HG03378 (cell line): ENCODE results near the gene PXDN.

Experiments used
- ATAC-seq: cut with Tn5 transposase; IDR thresholded peaks from one replicate; pipeline ENCODE4 v1.9.1; 2021; ENCODE audit warnings: mild to moderate bottlenecking, moderate library complexity; ENCODE audit not compliant: unreplicated experiment

PXDN gene

DNA sequence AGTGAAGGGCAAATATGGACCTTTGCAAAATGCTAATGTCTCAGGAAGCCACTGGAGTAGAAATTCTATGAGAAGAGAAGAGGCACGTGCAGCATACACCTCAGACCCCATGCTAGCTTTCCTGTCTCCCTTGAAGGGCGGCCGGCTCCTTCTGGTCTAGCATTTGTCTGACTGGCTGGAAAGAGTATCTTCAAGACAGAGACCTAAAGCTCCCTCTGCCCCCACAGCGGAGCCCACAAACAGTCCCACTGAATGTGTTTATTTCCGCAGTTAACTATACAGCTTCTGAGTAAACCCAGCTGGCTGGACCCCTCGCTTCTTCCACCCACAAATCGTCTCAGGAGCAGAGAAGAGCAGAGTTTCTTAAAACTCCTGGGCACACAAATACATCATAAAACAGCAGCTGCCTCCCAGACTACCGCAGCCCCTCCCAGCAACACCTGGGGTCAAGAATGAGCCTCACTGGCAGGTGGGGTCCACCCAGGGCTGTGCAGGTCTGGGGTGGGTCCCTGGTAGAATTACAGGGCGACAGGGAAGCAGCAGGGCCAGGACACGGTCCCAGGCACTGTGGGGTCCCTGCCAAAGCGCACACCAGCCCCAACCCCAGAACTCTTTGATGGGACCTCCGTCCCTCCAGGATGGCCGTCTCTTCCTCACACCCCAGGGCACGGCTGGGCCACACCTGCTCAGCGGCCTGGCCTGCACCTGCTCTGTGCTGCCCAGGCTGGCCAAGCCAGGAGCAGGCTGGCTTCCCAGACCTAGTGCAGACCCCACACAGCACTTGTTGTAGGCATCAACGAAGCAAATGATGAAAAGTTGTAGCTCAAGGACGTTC lies 103.8 kb downstream of the PXDN start:
- no peak for ATAC-seq

DNA sequence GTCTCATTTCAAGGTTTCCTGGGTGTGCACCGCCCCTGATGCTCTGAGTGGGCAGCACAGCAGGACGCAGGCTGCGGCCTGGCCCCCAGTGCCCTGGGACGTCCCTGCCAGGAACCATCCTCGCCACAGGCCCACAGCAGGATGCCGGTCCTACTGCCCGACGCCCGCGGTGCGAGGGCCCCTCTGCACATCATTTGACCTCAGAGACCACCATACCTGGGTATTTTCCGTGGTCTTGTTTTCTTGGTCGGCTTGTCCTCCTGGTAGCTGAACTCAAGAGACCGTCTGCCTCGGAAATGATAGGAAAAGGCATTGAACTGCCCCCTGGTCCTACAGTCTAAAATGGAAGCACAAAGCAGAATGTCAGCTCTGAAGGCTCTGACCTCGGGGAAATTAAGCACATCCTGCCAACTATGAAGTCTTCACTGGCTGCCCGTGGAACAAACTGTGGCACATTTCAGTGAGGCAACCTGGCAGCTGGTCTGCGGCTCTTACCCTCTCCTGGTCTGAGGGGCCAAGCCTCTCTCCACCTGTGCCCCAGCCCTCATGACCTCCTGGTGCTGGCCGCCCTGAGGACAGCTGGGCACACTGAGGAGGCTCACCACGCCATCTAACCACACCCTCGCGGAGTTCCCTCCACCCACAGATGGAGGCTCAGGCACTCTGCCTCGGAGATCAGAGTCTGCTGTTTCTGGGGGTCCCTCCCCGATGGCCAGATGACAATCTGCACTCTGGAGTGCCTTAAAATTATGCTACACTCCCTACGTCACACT lies 105.0 kb downstream of the PXDN start:
- ATAC-seq = no peak

DNA sequence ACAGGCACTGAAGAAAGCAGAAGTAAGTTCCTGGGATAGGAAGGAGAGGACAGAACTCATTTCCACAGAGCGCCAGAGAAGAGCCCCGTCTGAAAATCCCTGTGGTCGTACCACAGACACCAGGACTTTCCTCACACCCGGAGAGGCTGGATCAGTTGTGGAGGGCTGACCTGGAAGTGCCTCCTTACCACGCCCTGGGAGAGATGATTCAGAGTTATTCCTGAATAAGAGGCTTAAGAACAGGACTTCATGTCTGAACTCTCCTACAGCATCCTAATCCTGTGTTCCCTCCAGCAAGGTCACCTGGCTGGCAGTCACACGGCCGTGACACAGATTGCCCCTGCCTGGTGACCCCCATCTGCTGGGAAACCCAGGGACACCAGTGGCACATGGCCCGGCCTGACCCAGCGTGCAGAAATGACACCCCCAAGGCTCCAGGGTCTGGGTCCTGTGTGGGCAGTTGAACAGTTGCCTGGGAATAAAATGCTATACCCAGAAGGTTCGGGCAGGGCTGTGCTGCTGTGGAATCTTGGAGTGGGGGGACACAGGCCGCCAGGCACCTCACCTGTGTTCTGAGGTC lies 105.9 kb downstream of the PXDN start:
- no peak for ATAC-seq

DNA sequence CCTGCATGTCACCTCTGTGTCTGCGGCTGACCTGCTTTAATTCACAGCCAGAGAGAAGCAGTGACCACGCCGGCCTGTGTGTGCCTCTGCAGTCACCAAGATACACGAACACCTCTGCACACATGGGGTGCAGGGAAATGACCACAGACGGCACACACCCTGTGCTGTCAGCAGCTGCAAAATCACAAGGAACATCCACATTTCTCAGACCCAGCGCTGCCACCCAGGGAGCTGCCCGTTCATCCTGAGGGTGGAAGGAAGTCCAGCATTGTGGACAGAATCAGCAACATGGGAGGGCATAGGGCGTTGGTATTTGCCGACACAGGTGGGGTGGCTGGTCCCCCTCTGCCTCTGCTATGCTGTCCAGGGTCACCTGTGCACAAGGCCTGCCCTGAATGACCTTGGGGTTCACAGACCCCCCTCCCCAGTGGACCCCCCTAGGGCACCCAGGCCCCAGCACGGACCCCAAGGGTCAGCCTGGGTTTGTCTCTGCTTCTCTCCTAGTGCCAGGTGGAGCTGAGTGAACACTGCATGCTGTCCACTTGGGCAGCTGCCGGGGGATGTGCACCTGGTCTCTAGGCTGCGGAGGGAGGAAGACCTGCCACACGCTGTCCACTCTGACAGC lies 107.4 kb downstream of the PXDN start:
- ATAC-seq = no peak

DNA sequence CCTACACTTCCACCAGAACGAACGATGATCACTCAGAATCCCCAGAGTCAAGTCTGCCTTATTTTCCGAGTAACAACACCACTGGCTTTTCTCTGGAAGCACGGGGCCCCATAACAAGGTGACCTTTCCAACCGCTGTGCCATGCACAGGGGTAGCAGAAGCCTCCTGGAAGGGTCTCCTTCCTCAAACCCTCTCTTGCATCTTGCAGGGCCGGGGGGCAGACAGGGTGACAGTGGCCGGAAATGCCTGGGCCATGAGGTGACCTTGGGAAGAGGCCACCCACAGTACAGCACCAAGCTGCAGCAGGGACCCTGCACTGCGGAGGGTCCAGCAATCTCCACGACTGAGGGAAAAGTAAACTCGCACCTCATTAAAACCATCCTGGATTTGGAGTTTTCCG lies 108.5 kb downstream of the PXDN start:
- no peak for ATAC-seq

DNA sequence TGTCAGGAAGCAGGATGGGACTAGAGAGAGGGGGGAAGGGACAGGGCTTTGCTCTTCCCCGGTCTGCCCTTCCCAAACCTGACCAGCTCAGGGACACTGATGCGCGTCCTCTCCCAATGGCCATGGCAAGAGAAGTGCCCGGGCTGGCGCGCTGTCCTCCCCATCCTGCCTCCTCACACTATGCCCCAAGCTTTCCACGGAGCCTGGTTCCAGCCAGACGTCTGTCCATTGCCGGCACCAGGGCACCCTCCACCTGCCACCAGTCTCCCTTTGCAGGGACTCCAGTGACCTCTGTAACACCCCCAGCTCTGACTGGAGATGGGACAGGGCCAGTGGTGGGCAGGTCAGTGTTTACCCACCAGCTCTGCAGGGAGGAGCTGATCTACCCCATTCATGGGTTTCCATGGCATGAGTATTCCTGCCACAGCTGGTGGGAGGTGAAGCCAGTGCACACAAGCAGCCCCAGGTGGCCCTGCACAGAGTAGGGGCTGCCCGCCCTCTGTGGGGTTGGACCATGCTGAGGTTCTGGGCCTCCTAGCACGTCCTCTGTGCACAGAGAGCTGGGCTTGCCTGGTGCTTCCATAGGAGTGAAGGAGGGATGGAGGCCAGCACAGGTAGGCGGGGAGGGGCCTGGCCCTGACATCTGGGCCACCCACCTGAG lies 109.5 kb downstream of the PXDN start:
- ATAC-seq = no peak

DNA sequence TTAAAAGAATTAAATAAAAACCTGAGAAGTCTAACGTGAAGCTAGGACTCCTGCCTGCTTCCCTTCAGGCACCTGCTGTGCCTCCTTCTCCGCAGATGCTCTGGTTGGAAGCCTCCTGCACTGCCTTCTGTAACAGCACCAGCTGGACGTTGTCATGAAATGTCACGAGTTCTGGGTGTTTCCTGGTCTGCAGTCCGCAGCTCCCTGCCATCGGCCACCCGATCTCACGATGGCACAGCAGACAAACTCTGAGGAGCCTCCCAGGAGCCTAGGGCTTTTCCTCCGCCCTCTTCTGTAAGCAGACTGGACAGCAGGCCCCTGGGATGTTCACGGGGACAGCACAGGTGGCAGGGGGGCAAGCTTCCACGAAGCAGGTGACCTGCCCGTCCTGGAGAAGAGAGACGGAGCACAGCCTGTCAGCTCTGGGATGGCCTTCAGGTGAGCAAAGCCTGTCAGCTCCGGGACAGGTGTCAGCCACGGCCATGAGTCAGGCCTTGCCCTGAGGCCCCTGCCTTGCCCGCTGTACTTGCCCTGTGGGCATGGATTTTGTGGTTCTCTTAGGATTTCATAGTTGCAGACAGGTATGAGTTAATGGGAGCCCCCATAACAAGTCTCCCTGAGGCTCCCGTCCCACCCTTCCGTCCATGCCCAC lies 110.3 kb downstream of the PXDN start:
- ATAC-seq = no peak

DNA sequence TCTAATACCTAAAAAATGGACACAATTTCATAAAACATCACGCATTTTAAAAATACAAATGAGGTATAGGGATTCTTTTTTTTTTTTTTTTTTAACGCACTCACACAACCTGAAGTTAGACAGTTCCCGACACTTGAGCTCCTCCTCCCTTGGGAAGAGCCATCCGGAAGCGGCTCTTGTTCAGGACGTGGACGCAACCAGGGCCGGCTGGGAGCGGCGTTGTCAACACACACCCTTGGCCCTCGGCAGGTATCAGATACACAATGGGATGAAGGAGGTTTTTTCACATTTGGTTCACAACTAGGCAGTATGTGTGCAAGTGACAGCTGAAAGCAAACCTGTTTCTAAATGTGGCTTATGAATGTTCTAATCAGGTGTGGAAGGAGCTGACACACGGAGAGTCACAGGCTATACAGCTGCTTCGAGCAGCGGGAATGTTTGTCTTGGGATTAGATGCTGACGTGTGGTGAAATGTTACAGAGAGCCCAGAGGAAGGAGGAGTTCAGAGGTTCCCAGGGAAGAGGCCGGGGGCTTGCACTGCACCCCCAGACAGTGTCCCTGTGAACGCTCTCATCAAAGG lies 111.1 kb downstream of the PXDN start:
- no peak for ATAC-seq

DNA sequence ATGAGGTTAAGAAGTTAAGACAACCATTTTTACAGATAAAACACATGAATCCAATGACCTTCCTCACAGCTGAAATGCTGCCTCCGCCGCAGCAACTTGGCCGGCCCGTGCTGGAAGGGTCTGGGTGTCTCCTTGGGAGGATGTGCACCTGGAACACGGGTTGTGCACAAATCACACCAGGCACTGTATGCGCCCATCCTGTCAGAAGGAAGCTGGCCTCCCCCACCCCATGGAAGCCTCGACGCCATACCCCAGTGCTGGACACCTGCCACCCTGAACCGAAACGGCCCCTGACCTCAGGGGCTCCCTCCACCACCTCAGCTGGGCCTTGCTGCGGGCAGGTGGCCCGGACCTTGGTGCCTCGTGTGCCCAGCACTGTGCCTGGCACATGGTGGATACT lies 111.8 kb downstream of the PXDN start:
- no peak for ATAC-seq

DNA sequence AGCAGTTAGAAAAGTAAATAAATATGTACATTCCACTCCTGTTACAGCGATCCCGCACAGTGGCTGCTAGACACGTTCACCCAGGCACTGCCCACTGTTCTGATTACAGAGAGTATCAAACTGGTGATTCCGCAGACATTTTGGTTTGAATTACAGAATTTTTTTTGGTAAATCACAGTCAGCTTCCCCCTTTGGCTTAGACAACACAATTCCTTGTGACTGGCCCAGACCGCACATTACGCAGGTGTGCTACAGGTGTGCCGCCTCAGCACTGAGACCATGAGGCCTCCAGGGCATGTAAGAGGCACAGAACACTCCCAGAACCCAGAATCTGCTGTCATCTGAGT lies 112.3 kb downstream of the PXDN start:
- no peak for ATAC-seq

DNA sequence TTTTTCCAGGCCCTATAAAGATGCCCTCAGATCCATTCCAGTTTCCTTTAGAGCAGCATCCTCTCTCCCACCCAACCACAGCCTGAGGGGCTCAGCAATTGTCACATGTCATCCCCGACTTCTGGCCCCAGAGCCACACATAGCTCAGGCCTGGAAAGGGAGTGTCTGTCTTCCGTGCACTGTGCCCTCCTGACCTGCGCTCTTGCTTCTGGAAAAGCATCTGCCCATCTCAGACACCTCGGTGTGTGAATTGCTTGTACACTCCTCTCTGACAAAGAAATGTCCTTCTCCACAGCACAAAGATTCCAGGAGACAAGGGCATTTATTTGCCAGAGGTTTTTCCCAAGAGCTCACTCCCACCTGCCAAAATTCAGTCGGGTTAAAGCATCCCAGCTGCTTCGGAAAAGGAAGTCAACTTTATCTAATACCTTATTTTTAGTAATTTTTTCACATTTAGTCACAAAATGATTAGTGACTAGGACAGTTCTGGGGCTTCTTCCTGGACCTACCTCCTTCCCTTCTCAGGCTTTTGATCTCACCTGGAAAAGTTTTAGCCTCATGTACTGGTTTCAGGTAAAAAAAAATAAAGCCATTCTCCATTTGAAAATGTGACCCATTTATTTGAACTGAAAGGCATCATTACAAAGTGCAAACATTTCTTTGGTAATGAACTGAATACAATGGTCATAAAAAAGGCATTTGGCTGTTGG lies 112.9 kb downstream of the PXDN start:
- no peak for ATAC-seq

DNA sequence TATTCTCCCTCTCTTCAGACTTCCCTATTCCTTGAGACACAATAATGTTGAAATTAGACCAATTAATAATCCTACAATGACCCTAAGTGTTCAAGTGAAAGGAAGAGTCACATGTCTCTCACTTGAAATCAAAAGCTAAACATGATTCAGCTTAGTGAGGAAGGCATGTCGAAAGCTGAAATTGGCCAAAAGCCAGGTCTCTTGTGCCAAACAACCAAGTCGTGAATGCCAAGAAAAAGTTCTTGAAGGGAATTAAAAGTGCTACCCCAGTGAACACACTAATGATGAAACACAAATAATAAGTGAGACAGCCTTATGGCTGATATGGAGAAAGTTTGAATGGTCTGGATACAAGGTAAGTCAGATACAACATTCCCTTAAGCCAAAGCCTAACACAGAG lies 115.4 kb downstream of the PXDN start:
- ATAC-seq = no peak

DNA sequence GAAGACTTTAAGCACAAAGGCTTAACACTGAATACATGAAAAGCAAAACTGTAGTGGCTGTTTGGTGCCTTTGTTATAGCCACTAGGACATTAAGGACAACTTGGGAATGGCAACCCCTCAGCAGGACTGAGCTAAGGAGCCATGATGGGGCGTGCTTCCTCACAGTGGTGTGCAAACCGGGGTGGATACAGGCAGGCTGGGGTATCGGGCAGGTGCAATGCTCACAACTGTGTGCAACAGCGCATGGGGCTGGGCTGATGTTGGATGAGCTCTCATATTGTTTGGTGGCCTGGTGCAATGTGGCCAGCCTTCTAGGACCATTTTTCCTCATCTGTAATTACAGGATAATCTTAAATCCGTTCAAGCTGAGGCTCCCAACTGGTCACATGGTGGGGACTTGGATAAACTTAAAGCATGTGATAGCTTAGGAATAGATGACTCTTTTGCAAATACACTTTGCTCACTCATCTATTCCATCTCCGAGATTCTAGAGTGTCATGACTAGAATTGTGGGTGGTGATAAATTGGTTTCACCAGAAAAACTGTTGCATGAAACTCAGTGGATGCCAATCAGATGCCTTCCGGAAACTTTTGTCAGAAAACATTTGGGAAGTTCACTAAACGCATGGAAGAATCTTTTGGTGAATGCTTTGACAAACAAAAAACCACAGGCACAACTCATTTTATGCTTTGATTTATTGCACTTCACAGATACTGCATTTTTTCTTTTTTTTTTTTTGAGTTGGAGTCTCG lies 116.5 kb downstream of the PXDN start:
- ATAC-seq = no peak

DNA sequence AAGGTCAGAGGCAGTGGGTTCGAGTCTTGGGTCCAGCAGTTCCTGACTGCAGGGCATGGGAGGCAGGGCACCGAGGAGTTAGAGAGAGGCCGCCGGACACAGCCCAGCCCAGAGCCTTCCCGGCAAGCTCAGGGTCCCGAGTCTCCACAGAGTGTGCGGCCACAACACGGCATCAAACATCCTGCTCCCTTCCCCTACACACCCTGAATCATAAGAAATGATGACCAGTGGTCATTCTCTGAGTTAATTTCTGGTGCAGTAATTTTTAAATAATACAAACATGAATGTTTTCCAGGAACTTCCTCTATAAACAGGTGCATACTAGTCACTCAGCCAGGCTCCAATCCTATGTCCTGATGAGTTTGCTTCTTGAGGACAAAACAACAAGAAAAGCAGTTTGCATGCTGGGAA lies 118.0 kb downstream of the PXDN start:
- no peak for ATAC-seq

DNA sequence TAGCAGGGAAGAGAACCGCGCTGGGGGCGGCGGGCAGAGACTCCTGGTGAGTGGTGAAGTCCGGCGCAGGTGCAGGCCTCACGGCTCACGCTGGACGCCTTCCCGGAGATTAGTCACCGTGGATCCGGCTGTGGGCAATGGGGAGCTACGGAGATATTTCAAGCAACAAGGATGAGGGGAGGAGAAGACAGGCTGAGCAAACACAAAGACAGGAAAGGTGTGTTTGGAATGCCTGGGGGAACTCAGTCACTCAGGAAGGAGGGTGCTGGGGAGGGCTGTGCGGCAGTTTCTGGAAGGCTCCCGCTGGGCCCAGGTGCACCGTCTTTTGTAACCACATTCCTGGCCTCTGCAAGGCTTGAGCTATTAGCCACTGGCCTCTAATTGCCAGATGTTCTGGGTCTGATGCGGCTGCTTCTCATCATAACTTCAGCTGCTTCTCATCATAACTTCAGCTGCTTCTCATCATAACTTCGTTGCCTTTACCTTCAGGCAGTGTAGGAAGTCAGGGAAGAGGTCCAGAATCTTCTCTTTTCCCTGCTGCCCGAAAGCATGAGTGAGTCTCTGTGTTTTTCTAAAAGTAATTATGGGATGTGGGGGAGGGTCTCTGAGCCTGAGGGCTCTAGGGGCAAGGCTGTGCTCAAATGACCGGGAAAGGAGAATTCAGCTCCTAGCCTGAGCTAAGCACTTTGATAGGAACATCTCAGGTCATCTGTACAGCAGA lies 118.9 kb downstream of the PXDN start:
- no peak for ATAC-seq

DNA sequence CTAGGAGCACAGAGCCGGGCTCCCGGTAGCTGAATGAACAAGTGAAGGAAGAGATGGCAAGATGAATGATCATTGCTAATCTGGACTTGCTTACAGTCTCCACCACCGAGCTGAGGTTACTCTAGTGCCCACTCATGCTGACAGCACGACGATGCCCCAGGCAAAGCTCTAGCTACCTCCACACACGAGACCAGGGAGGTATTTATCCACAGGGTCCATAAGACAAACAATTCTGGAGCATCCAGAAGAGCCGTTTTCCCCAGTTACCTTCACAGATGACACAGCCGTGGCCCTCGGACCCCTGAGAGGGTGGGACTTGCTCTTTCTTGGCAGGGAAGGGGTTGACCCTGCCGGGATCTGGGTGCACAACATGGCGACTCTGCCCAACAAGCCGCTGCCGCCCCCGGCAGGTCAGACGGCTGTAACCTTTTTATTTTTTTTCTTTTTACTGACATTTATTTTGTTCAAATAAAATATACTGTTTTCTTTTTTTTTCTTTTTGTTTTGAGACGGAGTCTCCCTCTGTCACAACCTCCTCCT lies 120.3 kb downstream of the PXDN start:
- ATAC-seq = no peak

DNA sequence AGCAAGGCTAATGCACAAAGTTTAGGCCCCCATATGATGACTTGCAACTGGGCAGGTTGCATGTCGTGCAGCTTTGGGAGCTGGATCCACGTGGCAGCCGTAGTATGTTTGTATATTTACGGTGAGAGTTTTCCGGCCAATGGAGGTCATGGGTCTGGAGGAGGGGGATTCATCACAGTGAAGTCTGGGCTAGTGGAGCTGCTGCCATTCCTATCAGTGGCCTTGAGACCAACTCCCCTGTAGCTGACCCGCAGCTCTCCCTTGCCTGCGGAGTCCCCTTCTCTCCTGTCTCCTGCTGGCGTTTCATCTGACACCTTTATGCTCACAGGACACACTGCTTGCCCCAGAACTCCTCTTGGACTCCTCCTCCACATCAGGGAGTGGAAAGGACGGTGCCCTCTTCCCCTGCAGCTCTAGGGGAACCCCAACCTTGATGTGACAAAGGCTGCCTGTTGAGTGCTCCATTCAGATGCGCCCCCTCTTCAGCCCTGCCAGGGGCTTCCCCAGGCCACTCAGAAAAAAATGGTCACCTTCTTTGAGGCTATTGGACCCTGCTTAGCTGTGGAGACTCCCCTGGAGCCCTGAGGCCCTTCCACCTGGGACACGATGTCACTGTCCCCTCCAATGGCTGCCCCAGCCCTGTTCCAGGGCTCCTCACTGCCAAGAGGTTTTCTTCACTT lies 121.7 kb downstream of the PXDN start:
- no peak for ATAC-seq
